Measurements from ENCODE around the gene PTPRU. TPM values are rescaled to one million over a fixed set of nuclear protein-coding genes. Genes with fewer than 3 reads are reported as not detected.

The PTPRU gene
- total RNA-seq, 1 donor from 2014 or later: 22.1 TPM

DNA sequence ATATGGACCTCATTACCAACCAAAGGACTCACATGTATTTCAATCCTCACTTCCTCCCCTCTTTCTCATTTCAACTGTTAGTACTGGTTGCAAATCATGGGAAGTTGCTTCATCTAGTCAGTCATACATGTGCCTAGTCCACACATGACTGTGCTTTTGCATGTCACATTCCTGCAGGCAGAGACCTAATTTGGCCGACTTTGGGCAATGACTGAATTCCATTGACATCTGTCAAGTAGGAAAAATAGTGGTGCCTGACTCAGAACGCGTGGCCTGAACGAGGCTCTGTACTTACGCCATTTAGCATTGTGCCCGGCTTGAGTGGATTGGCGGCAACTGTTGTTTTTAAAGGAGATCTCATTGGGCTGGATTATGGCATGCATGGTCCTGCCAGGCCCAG is 18.0 kb downstream of the PTPRU start:
- intact Hi-C loops (cut with DNase I): no loop called here
- DNase-seq (no peak), ATAC-seq (ENCODE audit: poor library complexity) (no peak)

DNA sequence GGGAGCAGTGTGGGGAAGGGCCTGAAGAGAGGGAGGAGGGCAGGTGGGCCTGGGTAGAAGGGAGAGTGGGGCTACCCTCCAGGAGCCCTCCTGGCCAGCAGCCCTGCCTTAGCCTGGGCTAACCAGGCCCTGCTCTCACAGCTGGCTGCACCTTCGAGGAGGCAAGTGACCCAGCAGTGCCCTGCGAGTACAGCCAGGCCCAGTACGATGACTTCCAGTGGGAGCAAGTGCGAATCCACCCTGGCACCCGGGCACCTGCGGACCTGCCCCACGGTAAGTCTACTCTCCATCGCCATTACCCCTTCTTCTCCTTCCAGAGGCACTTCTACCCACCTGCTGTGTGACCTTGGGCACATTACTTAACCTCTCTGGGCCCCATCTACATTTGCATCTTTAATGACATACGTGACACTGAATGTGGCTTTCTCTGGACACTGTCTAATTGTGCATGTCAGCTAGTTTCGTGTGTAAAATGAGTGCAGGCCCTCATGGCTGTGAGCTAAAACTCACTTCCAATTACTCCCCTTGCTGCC is 18.9 kb downstream of the PTPRU start:
- intact Hi-C loops (cut with DNase I): no loop called here
- no peak for DNase-seq

DNA sequence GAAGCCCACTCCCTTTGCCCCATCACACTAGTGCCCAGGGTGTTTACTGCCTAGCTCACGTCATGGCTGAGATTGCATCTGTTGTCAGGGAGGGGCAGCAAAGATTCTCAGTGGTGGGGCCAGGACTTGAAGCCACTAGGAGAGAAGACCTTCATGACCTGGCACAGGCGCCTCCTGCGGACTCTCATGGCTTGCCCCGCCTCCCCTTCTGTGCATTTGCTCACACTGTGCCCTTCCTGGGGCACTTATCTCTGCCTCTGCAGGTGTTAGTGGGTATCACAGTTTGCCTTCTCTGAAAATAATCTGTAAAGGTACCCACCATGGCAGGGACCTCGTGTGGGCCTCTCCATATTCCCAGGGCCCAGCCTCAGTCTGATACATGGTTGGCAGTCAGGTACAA is 20.1 kb downstream of the PTPRU start:
- intact Hi-C loops (cut with DNase I): no loop called here

More for the DNA sequence above, 18.9 kb downstream of the PTPRU start:
- ATAC-seq (ENCODE audit: poor library complexity): no peak

DNA sequence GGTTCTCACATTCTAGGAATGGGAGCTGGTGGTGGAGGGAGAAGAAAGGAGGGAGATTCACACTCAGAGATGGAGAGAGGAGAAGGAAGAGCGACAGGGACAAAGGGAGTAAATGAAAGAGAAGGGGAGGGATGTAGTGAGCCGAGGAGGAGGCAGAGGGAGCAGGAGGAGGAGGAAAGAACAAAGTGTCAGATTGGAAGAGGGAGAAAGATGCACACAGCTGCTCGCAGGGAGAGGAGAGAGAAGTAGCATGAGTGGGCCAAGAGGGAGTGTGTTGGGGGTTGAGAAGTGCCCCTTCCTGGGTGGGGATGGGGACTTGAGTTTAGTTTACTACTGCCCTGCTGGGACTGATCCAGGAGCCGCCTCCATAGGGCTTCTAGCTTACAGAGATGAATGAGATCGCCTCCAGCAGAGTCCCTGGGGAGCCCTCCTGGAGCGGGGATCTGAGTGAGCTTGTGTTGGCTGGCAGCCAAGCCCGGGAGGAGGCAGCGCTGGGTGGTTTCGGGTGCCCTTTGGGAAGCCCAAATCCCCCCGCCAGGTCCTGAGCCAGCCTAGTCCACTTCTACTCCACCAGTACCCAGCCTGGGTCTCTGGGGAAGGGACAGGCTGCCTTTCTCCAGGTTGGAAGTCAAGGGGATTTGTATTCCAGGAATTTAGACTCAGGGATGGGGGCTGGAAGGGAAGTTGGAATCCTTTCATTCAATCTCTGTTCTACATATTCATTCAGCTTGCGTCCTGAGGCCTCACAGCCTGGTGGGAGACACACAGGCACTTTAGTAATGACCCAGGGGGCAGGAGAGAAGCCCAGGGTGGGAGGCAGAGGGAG is 20.9 kb downstream of the PTPRU start:
- intact Hi-C loops (cut with DNase I): no loop called here
- DNase-seq (no peak), ATAC-seq (ENCODE audit: poor library complexity) (no peak)

More for the DNA sequence above, 20.1 kb downstream of the PTPRU start:
- ATAC-seq (ENCODE audit: poor library complexity): no peak
- DNase-seq: no peak

DNA sequence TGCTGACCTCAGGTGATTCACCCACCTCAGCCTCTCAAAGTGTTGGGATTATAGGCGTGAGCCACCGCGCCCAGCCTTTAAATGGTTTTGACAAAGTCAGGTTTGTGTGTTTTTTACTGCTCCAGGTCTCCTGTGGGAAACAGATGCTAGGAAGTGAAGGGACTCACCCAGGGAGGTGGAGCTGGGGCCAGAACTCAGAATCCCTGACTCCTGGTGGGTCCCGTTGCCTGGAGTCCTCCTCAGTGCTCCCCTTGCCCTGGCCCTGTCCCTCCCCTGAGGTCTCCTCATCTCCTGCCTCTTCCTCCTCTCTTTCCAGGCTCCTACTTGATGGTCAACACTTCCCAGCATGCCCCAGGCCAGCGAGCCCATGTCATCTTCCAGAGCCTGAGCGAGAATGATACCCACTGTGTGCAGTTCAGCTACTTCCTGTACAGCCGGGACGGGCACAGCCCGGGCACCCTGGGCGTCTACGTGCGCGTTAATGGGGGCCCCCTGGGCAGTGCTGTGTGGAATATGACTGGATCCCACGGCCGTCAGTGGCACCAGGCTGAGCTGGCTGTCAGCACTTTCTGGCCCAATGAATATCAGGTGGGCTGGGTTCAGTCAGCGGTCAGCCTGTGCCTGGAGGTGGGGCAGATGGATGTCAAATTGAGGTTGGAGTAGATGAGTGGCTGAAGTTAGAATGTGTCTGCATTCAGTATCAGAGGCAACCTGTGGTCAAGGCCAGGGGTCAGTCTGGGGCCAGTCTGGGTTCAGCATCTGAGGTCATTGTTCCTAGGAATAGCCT is 22.1 kb downstream of the PTPRU start:
- ATAC-seq (ENCODE audit: poor library complexity) (no peak), DNase-seq (no peak)
- intact Hi-C loops (cut with DNase I): no loop called here

DNA sequence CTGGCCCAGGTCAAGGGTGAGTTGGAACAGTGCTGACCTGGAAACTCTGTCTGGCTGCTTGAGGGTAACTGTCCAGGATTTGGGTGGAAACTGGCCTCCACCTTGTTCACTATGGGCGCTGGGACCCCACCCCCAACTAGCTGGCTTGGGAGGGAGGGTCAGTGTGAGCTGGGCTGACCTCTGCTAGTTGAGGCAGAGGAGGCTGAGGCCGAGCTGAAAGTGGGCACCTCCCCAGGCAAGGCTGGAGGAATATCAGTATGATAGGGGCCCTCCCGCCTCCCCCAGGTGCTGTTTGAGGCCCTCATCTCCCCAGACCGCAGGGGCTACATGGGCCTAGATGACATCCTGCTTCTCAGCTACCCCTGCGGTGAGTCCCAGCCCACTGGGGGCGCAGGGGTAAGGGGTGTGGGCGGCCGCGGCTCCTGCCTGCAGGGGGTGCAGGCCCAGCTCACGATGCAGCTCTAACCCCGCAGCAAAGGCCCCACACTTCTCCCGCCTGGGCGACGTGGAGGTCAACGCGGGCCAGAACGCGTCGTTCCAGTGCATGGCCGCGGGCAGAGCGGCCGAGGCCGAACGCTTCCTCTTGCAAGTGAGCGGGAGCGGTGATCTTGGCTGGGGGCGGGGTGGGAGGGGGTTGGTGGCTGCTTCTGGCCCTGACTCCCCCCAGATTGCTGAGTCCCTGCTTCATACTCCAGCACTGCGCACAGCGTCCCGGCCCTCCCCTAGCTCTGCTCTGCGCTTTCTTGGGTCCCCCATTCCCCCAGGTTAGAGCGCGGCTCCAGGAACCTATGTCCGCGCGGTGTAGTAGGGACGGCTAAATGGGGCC is 22.9 kb downstream of the PTPRU start:
- ATAC-seq (ENCODE audit: poor library complexity): peak; percentile 72
- no peak for DNase-seq
- intact Hi-C loops (cut with DNase I): no loop called here

DNA sequence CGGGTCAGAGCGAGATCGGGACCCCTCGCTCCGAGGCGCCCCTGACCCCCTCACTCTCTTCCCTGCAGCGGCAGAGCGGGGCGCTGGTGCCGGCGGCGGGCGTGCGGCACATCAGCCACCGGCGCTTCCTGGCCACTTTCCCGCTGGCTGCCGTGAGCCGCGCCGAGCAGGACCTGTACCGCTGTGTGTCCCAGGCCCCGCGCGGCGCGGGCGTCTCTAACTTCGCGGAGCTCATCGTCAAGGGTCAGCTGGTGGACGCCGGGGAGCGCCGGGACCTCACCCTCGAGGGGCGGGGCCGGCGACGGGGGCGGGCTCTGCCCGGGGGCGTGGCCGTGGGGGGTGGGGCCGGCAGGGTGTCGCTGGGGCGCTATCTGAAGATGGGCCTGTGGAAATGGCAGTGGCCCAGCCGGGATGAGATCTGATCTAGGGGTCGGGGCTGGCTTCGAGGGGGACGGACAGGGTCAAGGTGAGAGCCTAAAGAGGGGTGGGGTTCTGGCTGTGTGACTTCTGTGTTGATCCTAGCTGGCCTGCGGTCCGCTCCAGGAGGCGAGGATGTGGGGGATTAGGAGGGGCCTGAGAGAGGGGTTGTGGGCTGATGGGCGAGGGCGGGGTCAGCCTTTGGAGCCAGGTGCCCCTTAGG is 23.6 kb downstream of the PTPRU start:
- ATAC-seq (ENCODE audit: poor library complexity) (peak; percentile 94), DNase-seq (peak; percentile 81)
- intact Hi-C loops (cut with DNase I): no loop called here

DNA sequence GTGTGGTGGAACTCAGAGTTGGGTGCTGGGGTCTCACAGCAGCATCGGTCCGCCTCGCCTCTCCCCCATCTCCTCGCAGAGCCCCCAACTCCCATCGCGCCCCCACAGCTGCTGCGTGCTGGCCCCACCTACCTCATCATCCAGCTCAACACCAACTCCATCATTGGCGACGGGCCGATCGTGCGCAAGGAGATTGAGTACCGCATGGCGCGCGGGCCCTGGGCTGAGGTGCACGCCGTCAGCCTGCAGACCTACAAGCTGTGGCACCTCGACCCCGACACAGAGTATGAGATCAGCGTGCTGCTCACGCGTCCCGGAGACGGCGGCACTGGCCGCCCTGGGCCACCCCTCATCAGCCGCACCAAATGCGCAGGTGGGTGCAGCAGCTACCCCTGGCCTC is 24.2 kb downstream of the PTPRU start:
- ATAC-seq (ENCODE audit: poor library complexity) (no peak), DNase-seq (no peak)
- intact Hi-C loops (cut with DNase I): no loop called here

DNA sequence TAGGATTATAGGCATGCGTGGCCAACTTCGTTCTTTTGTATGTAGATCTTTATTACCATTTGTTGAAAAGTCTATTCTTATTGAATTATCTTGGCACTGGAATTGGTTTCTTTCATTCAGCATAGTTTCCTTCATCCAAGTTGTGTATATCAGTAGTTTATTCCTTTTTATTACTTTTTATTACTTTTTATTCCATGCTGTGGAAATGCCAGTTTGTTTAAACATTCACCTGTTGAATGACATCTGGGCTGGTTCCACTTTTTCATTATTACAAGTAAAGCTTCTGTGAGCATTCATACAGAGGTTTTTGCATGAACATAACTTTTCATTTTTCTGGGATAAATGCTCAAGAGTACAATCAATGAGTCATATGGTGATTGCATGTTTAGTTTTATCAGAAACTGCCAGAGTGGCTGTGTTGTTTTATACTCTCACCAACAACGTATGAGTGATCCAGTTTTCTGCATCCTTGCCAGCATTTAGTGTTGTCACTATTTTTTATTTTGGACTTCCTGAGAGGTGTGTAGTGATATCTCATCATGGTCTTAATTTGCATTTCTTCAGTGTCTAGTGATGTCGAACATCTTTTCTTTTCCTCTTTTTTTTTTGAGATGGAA is 28.6 kb downstream of the PTPRU start:
- intact Hi-C loops (cut with DNase I): no loop called here
- no peak for DNase-seq
- no peak for ATAC-seq (ENCODE audit: poor library complexity)

DNA sequence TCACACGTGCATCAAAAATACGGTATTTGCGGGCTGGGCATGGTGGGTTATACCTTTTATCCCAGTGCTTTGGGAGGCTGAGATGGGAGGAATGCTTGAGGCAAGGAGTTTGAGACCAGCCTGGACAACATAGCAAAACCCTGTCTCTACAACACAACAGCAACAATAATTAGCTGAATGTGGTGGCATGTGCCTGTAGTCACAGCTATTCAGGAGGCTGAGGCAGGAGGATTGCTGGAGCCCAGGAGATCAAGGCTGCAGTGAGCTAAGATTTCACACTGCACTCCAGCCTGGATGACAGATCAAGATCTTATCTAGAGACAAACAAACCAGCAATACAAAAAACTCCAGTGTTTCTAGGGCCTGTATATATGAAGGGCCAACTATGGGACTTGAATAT is 30.6 kb downstream of the PTPRU start:
- intact Hi-C loops (cut with DNase I): no loop called here
- ATAC-seq (ENCODE audit: poor library complexity): no peak

DNA sequence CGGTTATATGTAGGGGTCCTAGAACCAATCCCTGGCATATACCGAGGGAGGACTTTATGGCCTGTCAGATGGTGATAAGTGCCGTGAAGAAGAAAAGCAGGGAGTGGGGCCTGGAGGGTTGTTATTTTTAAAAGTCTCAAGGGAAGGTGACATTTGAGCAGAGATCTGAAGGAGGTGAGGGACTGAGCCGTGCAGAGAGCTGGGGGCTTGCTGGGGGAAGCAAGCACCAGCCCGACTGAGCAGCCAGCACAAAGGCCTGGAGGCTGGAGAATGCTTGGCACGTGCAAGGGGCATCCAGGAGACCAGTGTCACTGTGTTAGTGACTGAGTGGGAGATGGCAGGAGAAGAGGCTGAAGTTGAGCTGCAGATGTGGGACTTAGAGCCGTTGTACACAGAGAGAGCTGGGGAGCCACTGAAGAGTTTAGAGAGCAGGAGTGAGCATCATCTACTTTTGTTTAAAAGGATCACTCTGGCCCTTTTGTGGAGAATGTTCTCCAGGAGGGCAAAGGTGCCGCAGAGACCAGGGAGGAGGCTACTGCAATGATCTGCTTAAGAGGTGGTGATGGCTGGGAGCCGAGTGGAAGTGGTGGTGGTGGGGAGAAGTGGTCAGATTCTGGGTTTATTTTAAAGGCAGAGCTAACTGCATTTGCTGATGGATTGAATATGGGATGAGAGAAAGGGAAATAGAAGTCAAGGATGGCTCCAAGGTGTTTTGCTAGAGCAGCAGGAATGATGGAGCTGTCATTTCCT is 31.2 kb downstream of the PTPRU start:
- intact Hi-C loops (cut with DNase I): no loop called here
- ATAC-seq (ENCODE audit: poor library complexity) (no peak), DNase-seq (no peak)

More for the DNA sequence above, 30.6 kb downstream of the PTPRU start:
- no peak for DNase-seq

DNA sequence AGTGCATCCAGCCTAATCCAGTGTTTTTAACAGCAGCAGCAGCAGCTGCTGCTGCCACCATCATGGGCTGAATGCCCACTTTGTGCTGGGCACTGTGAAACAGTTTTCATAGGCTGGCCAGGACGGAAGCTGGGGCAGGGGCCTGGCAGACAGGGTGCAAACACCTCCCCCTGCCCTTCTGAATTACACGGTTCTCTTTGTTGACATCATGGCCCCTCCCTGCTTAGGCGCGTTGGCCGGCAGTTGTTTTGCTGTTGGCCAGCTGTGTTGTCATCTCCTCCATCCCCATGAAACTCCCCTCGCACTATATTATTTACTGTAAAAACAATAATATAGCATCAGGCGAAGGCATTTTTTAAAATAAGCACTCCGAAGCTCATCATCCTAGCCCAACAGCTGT is 33.1 kb downstream of the PTPRU start:
- no peak for DNase-seq
- intact Hi-C loops (cut with DNase I): no loop called here
- ATAC-seq (ENCODE audit: poor library complexity): no peak

DNA sequence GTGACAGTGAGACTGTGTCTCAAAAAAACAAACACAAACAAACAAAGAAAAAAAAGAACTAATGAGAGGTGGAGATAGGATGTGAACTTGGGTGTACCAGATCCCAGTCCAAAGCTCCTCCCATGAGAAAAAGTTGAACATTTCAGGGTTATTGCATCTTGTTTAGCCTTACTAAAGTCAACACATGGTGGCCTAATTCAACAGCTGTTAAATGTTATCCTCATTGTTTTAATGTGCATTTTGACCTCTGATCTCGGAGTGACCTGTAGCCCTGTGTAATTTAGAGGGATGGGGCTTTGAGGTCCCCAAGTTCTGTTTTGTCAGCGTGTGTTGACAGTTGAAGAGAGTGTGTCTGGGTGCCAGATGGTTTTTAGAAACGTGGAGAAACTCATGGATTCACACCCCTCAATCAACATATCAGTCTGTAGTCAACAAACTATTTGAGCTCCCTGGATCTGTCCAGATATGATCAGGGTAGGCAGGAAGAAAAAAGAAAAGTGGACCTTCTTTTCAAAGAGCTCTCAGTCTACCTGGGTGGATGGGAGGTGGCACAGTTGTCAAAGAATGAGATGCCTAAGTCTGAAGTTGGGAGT is 34.7 kb downstream of the PTPRU start:
- intact Hi-C loops (cut with DNase I): no loop called here
- DNase-seq: no peak
- ATAC-seq (ENCODE audit: poor library complexity): no peak

DNA sequence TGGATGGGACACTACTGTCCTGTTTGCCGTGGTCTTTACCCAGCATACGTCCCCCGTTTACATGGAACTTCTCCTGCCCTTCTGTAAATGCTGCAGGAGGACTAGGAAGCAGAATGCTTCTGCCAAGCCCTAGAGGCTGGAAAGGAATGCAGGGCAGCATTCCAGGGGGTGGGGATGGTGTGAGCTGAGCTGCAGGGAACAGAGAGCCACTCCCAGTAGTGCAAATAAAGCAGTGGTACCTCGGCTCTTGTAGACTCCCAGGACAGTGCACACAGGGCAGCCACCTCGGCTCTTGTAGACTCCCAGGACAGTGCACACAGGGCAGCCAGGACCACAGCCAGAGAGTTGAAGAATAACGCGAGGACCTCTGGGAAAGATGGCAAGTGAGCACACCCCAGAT is 35.4 kb downstream of the PTPRU start:
- intact Hi-C loops (cut with DNase I): no loop called here
- DNase-seq (peak; percentile 77), ATAC-seq (ENCODE audit: poor library complexity) (peak; percentile 97)

DNA sequence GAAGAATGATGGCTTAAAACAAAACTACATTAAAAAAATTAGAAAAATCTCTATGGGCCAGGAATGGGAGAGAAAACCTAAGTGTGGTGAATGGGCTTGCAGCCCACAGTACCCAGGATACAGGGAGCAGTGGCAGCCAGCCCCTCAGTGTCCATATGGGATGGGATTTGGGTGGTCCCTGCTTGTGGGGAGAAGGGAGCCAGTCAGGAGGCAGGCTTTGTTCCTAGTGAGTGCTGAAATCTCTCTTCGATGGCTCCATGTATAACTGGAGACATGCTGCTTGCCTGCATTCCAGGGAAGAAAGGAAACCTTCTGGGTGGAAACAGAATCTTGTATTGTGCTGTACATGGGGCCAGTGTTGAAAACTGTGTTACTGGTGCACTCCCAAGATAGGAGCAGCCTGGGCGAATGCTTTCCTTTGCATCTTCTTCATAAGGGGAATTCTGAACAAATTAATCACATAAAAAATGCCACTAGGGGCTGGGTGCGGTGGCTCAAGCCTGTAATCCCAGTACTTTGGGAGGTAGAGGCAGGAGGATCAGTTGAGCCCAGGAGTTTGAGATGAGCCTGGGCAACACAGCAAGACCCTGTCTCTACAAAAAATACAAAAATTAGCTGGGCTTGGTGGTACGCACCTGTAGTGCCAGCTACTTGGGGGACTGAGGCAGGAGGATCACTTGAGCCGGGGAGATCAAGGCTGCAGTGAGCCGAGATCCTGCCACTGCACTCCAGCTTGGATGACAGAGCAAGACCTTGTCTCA is 36.0 kb downstream of the PTPRU start:
- no peak for ATAC-seq (ENCODE audit: poor library complexity)
- DNase-seq: no peak
- intact Hi-C loops (cut with DNase I): no loop called here

DNA sequence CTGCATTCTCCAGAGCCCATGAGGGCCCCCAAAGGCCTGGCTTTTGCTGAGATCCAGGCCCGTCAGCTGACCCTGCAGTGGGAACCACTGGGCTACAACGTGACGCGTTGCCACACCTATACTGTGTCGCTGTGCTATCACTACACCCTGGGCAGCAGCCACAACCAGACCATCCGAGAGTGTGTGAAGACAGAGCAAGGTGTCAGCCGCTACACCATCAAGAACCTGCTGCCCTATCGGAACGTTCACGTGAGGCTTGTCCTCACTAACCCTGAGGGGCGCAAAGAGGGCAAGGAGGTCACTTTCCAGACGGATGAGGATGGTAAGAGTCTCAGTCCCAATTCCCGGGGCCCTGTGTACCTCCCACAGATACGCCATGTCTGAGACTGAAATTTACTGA is 39.1 kb downstream of the PTPRU start:
- DNase-seq (no peak), ATAC-seq (ENCODE audit: poor library complexity) (no peak)
- intact Hi-C loops (cut with DNase I): no loop called here

Measured in Right ventricle myocardium superior (tissue), 1 donor.